Naive thymus-derived CD4-positive, alpha-beta T cell (primary cell): ENCODE data around the gene MORC2. TPM values are rescaled to one million over a fixed set of nuclear protein-coding genes. Genes with fewer than 3 reads are reported as not detected.

ENCODE experiments used
- ATAC-seq: fragments of 150-1000 bp; cut with Tn5 transposase; 2 replicates; pipeline ENCODE4 v1.10.0; 2021; ENCODE audit warnings: mild to moderate bottlenecking, moderate library complexity
- CTCF ChIA-PET: fragments of 350-600 bp; sonication (Branson Sonifier 250); formaldehyde crosslinking; loops from one replicate; lab custom pipeline; 2021; ENCODE audit warnings: antibody characterized with exemption; lab: Charles Lee
- POLR2A ChIA-PET: fragments of 350-600 bp; sonication (Branson Sonifier 250); formaldehyde crosslinking; loops from one replicate; lab custom pipeline; 2021; ENCODE audit warnings: antibody characterized with exemption, inconsistent platforms; lab: Charles Lee
- DNase-seq, 9 donors: peaks; one replicate each; pipeline versions ENCODE4 v3.0.0 to v3.0.0-alpha.2; 2020 to 2022; ENCODE audit warnings: mixed read lengths in 1 of 9
- H3K27ac ChIP-seq: one replicate; pipeline ENCODE4 v1.7.0; 2013; ENCODE audit warnings: mild to moderate bottlenecking, low read depth, low read length, moderate library complexity
- H3K27me3 ChIP-seq, 2 donors: one replicate each; pipeline ENCODE4 v1.7.0; 2013; ENCODE audit warnings: low read length in 2 of 2, mild to moderate bottlenecking in 2 of 2, moderate library complexity in 2 of 2; ENCODE audit not compliant: control insufficient read depth in 2 of 2, insufficient read depth in 2 of 2
- H3K36me3 ChIP-seq, 3 experiments: 1 replicate in 2 of 3; 2 replicates in 1 of 3; pipeline ENCODE4 v1.7.0; 2013; ENCODE audit warnings: low read length in 3 of 3, mild to moderate bottlenecking in 3 of 3, moderate library complexity in 1 of 3; ENCODE audit not compliant: insufficient read depth in 3 of 3, control insufficient read depth in 2 of 3
- H3K4me1 ChIP-seq, 2 donors: one replicate each; pipeline ENCODE4 v1.7.0; 2013; ENCODE audit warnings: low read length in 2 of 2, mild to moderate bottlenecking in 2 of 2, moderate library complexity in 1 of 2; ENCODE audit not compliant: control insufficient read depth in 2 of 2, insufficient read depth in 2 of 2
- H3K4me3 ChIP-seq: 2 replicates; pipeline ENCODE4 v1.7.0; 2013; ENCODE audit warnings: mild to moderate bottlenecking, low read length
- H3K9me3 ChIP-seq, 3 experiments: 1 replicate in 2 of 3; 2 replicates in 1 of 3; pipeline ENCODE4 v1.7.0; 2013; ENCODE audit warnings: low read length in 3 of 3; ENCODE audit not compliant: control insufficient read depth in 2 of 3
- H3K27ac Mint-ChIP-seq, 9 donors: one replicate each; pipeline ENCODE4 v1.8.0; 2020 to 2022; ENCODE audit warnings: mixed read lengths in 9 of 9, mild to moderate bottlenecking in 8 of 9, moderate library complexity in 5 of 9, inconsistent platforms in 2 of 9
- H3K27me3 Mint-ChIP-seq, 5 donors: one replicate each; pipeline ENCODE4 v1.8.0; 2021 to 2022; ENCODE audit warnings: mixed read lengths in 5 of 5, mild to moderate bottlenecking in 1 of 5
- H3K36me3 Mint-ChIP-seq, 5 donors: one replicate each; pipeline ENCODE4 v1.8.0; 2020 to 2022; ENCODE audit warnings: mixed read lengths in 5 of 5, mild to moderate bottlenecking in 3 of 5, inconsistent platforms in 1 of 5
- H3K4me1 Mint-ChIP-seq, 7 donors: one replicate each; pipeline ENCODE4 v1.8.0; 2020 to 2022; ENCODE audit warnings: mixed read lengths in 7 of 7, mild to moderate bottlenecking in 3 of 7, inconsistent platforms in 1 of 7
- H3K4me3 Mint-ChIP-seq, 10 donors: one replicate each; pipeline ENCODE4 v1.8.0; 2020 to 2022; ENCODE audit warnings: mild to moderate bottlenecking in 10 of 10, mixed read lengths in 10 of 10, moderate library complexity in 6 of 10, inconsistent platforms in 2 of 10
- H3K9me3 Mint-ChIP-seq, 11 donors: one replicate each; pipeline ENCODE4 v1.8.0; 2020 to 2022; ENCODE audit warnings: mixed read lengths in 11 of 11, mild to moderate bottlenecking in 4 of 11, inconsistent platforms in 1 of 11, moderate library complexity in 1 of 11
- intact Hi-C, 2 donors: fragments of 100-400 bp; cut with micrococcal nuclease; formaldehyde crosslinking; loops; one replicate each; pipeline ENCODE4 v1.15.1; 2023
- polyA plus RNA-seq, 2 donors: library from polyadenylated mRNA; unstranded; fragments of 300-500 nt; fragmentation: Illumina TruSeq; gene quantifications; one replicate each; pipeline ENCODE4 v1.2.3, GENCODE V29; 2021
- total RNA-seq, 6 experiments: library from RNA in 5 of 6; stranded (reverse) in 5 of 6; gene quantifications; 1 replicate in 5 of 6; 2 replicates in 1 of 6; pipeline ENCODE4 v1.2.3 and lab custom pipeline; 2021 to 2026

Gene MORC2
- total RNA-seq (10 to 100 TPM; 34.8 to 66.9 (median 46.5) TPM), polyA plus RNA-seq (10 to 100 TPM; 12.8 to 25.6 TPM), total RNA-seq (lab: John Stamatoyannopoulos, UW) (111 reads per million, percentile 86 among the genes with 10 or more reads in this experiment)

- Mint-ChIP-seq H3K4me1 (peaks cover 12 to 70% (median 59%) of the 10 kb centered on the region in 7 donors), H3K27me3 (peaks cover 0 to 4% (median 0%) of the 10 kb centered on the region in 5 donors), H3K9me3 (peaks cover 3 to 92% (median 55%) of the 10 kb centered on the region in 11 donors), H3K27ac (peak within 1 kb of the TSS; percentile 90 to 98 (median 97)), H3K4me3 (peak within 1 kb of the TSS; percentile 90 to 96 (median 93)), H3K36me3 (peaks cover 21 to 78% (median 52%) of the 10 kb centered on the region in 5 donors)
- Histone ChIP-seq H3K4me3 (peak within 1 kb of the TSS; percentile 59), H3K36me3 (peaks cover 18 to 33% (median 22%) of the 10 kb centered on the region in 3 experiments), H3K9me3 (peaks cover 2 to 40% (median 20%) of the 10 kb centered on the region in 3 experiments), H3K27ac (peak within 1 kb of the TSS; percentile 94), H3K4me1 (peaks cover 22 to 23% of the 10 kb centered on the region in 2 donors), H3K27me3 (no peaks in the 10 kb centered on the region)
- ChIA-PET POLR2A (interaction anchor here (0.5 to 7.7 kb wide), 20 partner anchors 10 to 662 kb away, joined by 3 to 117 read pairs (median 12); partner anchors contain the start of genes LIMK2, PIK3IP1, RNF185 and SMTN), CTCF (interaction anchor here (0.6 to 3.3 kb wide), 9 partner anchors 13 to 658 kb away, joined by 3 to 18 read pairs (median 3); partner anchors contain the start of gene SMTN)
- no peak for ATAC-seq
- DNase-seq, result peak in 1 of 9 donors; percentile 13
- intact Hi-C loops, result loop anchor here (2.0 to 5.0 kb wide), 9 partner anchors 27 to 1363 kb away; partner anchors contain the start of genes SFI1 (in 2 of the 2), DEPDC5 (in 1 of the 2), PIK3IP1 (in 1 of the 2) and PRR14L (in 1 of the 2)
Measured at GRCh38 chr22:30968015-30968923, at the start of gene MORC2. Gene MORC2 (minus strand): TSS chr22:30968774. CDS start chr22:30967889, 885 bp downstream.

DNA sequence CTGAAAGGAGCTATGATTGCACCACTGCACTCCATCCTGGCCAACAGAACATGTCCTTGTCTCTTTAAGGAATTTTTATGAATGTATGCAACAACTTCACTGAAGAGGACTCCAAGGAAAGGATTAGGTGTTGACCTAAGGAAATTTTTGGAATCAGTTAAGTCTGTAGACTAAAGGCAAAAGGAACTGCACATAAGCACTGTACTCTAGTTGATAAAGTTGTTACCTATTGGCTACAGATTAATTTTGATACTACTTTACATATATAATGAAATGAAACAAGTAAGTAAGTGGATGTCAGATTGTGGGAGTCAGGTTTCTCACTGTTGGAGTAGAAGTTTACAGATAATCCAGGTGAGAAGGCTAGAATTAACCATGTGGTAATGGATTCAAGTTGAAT lies 37.0 kb upstream of the MORC2 start:
- Mint-ChIP-seq H3K27ac (no peak overlapping the region), H3K4me1 (no peaks in the 10 kb centered on the region), H3K4me3 (no peak overlapping the region), H3K9me3 (peaks cover 0 to 60% (median 13%) of the 10 kb centered on the region in 11 donors), H3K27me3 (peaks cover 0 to 8% (median 2%) of the 10 kb centered on the region in 5 donors), H3K36me3 (peaks cover 0 to 14% (median 0%) of the 10 kb centered on the region in 5 donors)
- H3K4me1 ChIP-seq, result no peaks in the 10 kb centered on the region
- no peak overlapping the region for H3K4me3 ChIP-seq
- ChIA-PET POLR2A (no interaction called here), CTCF (no interaction called here)
- peaks cover 0 to 9% (median 0%) of the 10 kb centered on the region in 3 experiments for H3K9me3 ChIP-seq
- no peaks in the 10 kb centered on the region for H3K36me3 ChIP-seq
- intact Hi-C loops, result no loop called here
- ATAC-seq (no peak), DNase-seq (no peak)
- H3K27me3 ChIP-seq, result no peaks in the 10 kb centered on the region
- H3K27ac ChIP-seq, result no peak overlapping the region

GRCh38 chr22:31001124-31001770 lies 32.7 kb upstream of the MORC2 start:
- ATAC-seq, result no peak
- CTCF ChIA-PET, result interaction anchor here (0.7 kb wide), 1 partner anchor 254 kb away, joined by 5 read pairs; no protein-coding TSS in a partner anchor

GRCh38 chr22:30998329-30998728 lies 29.8 kb upstream of the MORC2 start:
- H3K4me3 Mint-ChIP-seq, result no peak overlapping the region
- no peak for DNase-seq
- Histone ChIP-seq H3K4me3 (no peak overlapping the region), H3K9me3 (no peaks in the 10 kb centered on the region), H3K4me1 (no peaks in the 10 kb centered on the region), H3K36me3 (no peaks in the 10 kb centered on the region), H3K27me3 (no peaks in the 10 kb centered on the region), H3K27ac (no peak overlapping the region)
- H3K27ac Mint-ChIP-seq, result no peak overlapping the region
- peaks cover 0 to 12% (median 0%) of the 10 kb centered on the region in 11 donors for H3K9me3 Mint-ChIP-seq
- CTCF ChIA-PET, result no interaction called here
- no peaks in the 10 kb centered on the region for H3K4me1 Mint-ChIP-seq
- H3K36me3 Mint-ChIP-seq, result peaks cover 0 to 9% (median 0%) of the 10 kb centered on the region in 5 donors
- intact Hi-C loops, result no loop called here
- no peak for ATAC-seq
- peaks cover 0 to 8% (median 4%) of the 10 kb centered on the region in 5 donors for H3K27me3 Mint-ChIP-seq
- POLR2A ChIA-PET, result interaction anchor here (0.6 kb wide), 1 partner anchor 26 kb away, joined by 3 read pairs; no protein-coding TSS in a partner anchor

More at GRCh38 chr22:31001124-31001770, 32.7 kb upstream of the MORC2 start:
- Mint-ChIP-seq H3K36me3 (peaks cover 0 to 9% (median 0%) of the 10 kb centered on the region in 5 donors), H3K4me1 (no peaks in the 10 kb centered on the region), H3K9me3 (peaks cover 0 to 37% (median 7%) of the 10 kb centered on the region in 11 donors), H3K4me3 (no peak overlapping the region), H3K27ac (no peak overlapping the region), H3K27me3 (peaks cover 0 to 8% (median 0%) of the 10 kb centered on the region in 5 donors)
- no peaks in the 10 kb centered on the region for H3K36me3 ChIP-seq
- intact Hi-C loops, result no loop called here
- H3K27me3 ChIP-seq, result no peaks in the 10 kb centered on the region
- H3K27ac ChIP-seq, result no peak overlapping the region
- H3K4me3 ChIP-seq, result no peak overlapping the region
- no peak for DNase-seq
- POLR2A ChIA-PET, result no interaction called here
- H3K9me3 ChIP-seq, result peaks cover 0 to 9% (median 0%) of the 10 kb centered on the region in 3 experiments
- no peaks in the 10 kb centered on the region for H3K4me1 ChIP-seq

GRCh38 chr22:30996462-30996861 lies 27.9 kb upstream of the MORC2 start:
- POLR2A ChIA-PET, result no interaction called here

GRCh38 chr22:30994960-30995359 lies 26.4 kb upstream of the MORC2 start:
- no peak overlapping the region for H3K4me3 ChIP-seq
- ATAC-seq, result no peak
- H3K27ac ChIP-seq, result no peak overlapping the region
- no peaks in the 10 kb centered on the region for H3K9me3 ChIP-seq
- no peak for DNase-seq
- no peaks in the 10 kb centered on the region for H3K36me3 ChIP-seq
- no peaks in the 10 kb centered on the region for H3K27me3 ChIP-seq
- H3K27me3 Mint-ChIP-seq, result peaks cover 0 to 6% (median 3%) of the 10 kb centered on the region in 5 donors
- peaks cover 0 to 24% (median 10%) of the 10 kb centered on the region in 11 donors for H3K9me3 Mint-ChIP-seq
- H3K4me1 ChIP-seq, result no peaks in the 10 kb centered on the region
- ChIA-PET CTCF (interaction anchor here (1.1 kb wide), 1 partner anchor 75 kb away, joined by 4 read pairs; no protein-coding TSS in a partner anchor), POLR2A (no interaction called here)
- H3K27ac Mint-ChIP-seq, result no peak overlapping the region
- intact Hi-C loops, result no loop called here
- H3K4me1 Mint-ChIP-seq, result no peaks in the 10 kb centered on the region
- peaks cover 0 to 11% (median 0%) of the 10 kb centered on the region in 5 donors for H3K36me3 Mint-ChIP-seq
- no peak overlapping the region for H3K4me3 Mint-ChIP-seq

More at GRCh38 chr22:30996462-30996861, 27.9 kb upstream of the MORC2 start:
- Histone ChIP-seq H3K4me1 (no peaks in the 10 kb centered on the region), H3K9me3 (no peaks in the 10 kb centered on the region), H3K27me3 (no peaks in the 10 kb centered on the region), H3K36me3 (no peaks in the 10 kb centered on the region), H3K4me3 (no peak overlapping the region), H3K27ac (no peak overlapping the region)
- intact Hi-C loops, result no loop called here
- Mint-ChIP-seq H3K27ac (no peak overlapping the region), H3K4me3 (no peak overlapping the region), H3K27me3 (peaks cover 0 to 4% (median 0%) of the 10 kb centered on the region in 5 donors), H3K4me1 (no peaks in the 10 kb centered on the region), H3K36me3 (no peaks in the 10 kb centered on the region), H3K9me3 (peaks cover 0 to 9% (median 2%) of the 10 kb centered on the region in 11 donors)
- no peak for ATAC-seq
- DNase-seq, result no peak
- CTCF ChIA-PET, result no interaction called here
